Coronary artery (tissue), 2 donors: Measurements from ENCODE around the gene HHAT.
A peak's percentile ranks its signal among the peaks of the same experiment; 100 is the strongest.

Experiments used
- DNase-seq: peaks from one replicate; pipeline ENCODE4 v3.0.0-alpha.2; 2017; ENCODE audit warnings: low spot score
- H3K27ac ChIP-seq, 2 donors: fragments of 200-600 bp; sonication (generic); one replicate each; pipeline ENCODE4 v1.5.1; 2016 to 2019
- H3K4me3 ChIP-seq: fragments of 200-600 bp; sonication (generic); 2 replicates; pipeline ENCODE4 v1.5.1; 2016; ENCODE audit warnings: mild to moderate bottlenecking, moderate library complexity
- TF ChIP-seq, protein P1 (sequence below): fragments of 200-600 bp; sonication (generic); IDR thresholded peaks from one replicate; pipeline ENCODE4 v1.5.1; 2019; ENCODE audit warnings: antibody characterized with exemption

Gene HHAT

DNA sequence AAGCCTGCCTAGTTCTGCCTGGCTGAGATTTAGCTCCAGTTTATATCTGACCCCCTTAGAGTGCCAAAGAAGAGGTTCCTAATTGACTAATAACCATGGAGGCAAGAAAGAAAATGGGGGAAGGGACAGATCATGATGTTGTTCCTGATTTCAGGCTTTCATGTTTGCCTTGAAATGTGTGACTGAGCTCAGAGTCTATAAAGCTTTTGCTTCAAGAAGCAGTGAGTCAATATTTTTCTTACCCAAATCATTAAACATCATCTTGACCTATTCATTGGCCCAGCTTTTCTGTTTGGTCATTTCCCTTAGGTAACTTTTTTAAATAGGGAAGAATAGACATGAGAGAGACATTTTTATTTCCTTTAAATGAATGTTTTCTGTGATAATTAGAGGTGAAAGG, 55.9 kb downstream of the HHAT start:
- TF ChIP-seq, protein P1, sequence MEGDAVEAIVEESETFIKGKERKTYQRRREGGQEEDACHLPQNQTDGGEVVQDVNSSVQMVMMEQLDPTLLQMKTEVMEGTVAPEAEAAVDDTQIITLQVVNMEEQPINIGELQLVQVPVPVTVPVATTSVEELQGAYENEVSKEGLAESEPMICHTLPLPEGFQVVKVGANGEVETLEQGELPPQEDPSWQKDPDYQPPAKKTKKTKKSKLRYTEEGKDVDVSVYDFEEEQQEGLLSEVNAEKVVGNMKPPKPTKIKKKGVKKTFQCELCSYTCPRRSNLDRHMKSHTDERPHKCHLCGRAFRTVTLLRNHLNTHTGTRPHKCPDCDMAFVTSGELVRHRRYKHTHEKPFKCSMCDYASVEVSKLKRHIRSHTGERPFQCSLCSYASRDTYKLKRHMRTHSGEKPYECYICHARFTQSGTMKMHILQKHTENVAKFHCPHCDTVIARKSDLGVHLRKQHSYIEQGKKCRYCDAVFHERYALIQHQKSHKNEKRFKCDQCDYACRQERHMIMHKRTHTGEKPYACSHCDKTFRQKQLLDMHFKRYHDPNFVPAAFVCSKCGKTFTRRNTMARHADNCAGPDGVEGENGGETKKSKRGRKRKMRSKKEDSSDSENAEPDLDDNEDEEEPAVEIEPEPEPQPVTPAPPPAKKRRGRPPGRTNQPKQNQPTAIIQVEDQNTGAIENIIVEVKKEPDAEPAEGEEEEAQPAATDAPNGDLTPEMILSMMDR, result no peak
- H3K4me3 ChIP-seq, result no peak overlapping the region
- DNase-seq, result no peak
- H3K27ac ChIP-seq, result no peak overlapping the region

DNA sequence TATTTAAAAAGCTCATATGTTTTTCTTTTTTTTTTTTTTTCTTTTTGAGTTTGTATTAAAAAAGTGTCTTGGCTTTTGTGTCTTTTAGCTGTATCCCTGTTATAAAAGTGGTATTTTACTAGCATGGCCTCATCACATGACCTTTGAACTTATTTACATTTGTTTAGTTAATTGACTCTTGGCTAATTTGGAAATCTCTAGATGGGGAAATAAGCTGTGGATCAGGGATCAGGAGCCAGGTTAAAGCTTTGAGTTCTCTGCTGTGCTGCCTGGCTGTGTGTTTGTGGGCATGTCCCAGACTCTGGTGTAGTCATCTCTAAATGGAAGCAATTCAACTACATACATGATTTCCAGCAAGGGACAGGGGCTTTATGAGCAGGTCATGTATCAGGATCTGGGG, 56.5 kb downstream of the HHAT start:
- Histone ChIP-seq H3K4me3 (no peak overlapping the region), H3K27ac (no peak overlapping the region)
- TF ChIP-seq, protein P1, result no peak
- no peak for DNase-seq

DNA sequence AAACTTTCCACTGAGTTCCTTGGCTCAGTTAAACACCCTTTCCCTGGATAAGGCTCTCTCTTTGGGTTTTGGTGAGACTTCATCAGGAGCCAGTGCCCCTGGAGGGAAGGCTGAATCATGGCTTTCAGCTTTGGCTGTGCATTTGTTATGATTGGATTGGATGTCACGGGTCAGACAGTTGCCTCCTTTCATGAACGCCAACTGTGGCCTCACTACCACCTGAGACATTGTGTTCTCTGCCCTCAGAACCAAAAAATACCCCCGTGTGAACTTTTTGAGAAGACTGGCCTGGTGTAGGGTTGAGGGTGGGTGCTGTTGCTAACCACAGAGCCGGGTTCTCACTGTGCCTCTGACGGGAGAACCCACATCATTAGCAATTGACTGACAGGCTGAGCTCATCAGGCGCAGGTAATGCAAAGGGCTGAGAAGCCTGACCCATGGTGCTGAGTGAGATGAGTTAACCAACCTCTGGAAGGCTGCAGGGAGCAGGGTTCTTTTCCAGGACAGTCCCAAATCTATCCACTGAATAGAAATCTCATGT, 65.6 kb downstream of the HHAT start:
- no peak for DNase-seq
- H3K27ac ChIP-seq, result peak overlapping the region in 1 of 2 donors; percentile 34
- TF ChIP-seq, protein P1, result no peak
- H3K4me3 ChIP-seq, result no peak overlapping the region

DNA sequence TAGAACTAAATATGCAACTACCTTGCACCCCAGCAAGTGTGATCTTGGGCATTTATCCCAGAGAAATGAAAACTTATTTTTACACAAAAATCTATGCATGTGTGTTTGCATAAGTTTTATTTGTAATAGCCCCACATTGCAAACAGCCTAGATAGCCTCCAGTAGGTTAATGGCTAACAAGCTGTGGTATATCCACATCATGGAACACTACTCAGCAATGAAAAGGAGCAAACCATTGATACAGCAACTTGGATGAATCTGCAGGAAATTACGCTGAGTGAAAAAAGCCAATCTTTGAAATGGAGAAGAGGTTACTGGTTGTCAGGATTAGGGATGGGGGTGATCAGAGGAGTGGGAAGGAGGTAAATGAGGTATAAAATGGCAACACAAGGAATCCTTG, 67.8 kb downstream of the HHAT start:
- Histone ChIP-seq H3K27ac (no peak overlapping the region), H3K4me3 (no peak overlapping the region)
- TF ChIP-seq, protein P1, result no peak
- no peak for DNase-seq

- no peak overlapping the region for H3K4me3 ChIP-seq
- DNase-seq, result no peak
- TF ChIP-seq, protein P1, result no peak
- H3K27ac ChIP-seq, result no peak overlapping the region
These were observed 68.5 kb downstream of the HHAT start for GRCh38 chr1:210397252-210397651.

GRCh38 chr1:210397681-210398080, 69.0 kb downstream of the HHAT start:
- no peak overlapping the region for H3K4me3 ChIP-seq
- TF ChIP-seq, protein P1, result no peak
- DNase-seq, result no peak
- no peak overlapping the region for H3K27ac ChIP-seq

GRCh38 chr1:210398466-210398865, 69.8 kb downstream of the HHAT start:
- no peak overlapping the region for H3K27ac ChIP-seq
- DNase-seq, result no peak
- TF ChIP-seq, protein P1, result no peak
- no peak overlapping the region for H3K4me3 ChIP-seq
